Measurements from ENCODE around the gene SSBP3.
A peak's percentile ranks its signal among the peaks of the same experiment; 100 is the strongest.
"Not testable (repeated sequence)": the region's sequence is repeated elsewhere in the genome, so short reads cannot be mapped to it uniquely, and the experiment has no call there.

The SSBP3 gene

DNA sequence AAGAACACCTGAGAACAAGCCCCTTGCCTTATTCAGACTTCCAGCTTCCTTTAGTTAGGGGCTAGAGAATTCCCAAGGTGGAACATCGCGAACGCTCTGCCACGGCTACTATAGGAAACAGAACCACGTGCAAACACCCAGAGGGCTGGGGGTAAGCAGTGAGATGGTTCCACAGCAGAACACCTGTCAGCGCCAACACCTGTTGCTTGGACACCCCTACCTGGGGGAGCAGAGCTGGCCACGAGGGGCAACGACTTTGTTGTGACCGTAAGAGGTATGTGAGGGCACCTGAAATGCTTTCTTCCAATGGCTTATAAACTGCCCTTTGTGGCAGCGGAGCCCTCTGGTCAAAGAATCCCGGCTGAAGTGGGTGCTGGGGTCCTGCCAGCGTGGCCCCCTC, 155.5 kb downstream of the SSBP3 start:
- intact Hi-C loops (cut with DNase I) = no loop called here

GRCh38 chr1:54249819-54250435, 156.3 kb downstream of the SSBP3 start:
- no peak for DNase-seq
- intact Hi-C loops (cut with DNase I) = no loop called here

More for the DNA sequence above, 155.5 kb downstream of the SSBP3 start:
- DNase-seq = no peak

DNA sequence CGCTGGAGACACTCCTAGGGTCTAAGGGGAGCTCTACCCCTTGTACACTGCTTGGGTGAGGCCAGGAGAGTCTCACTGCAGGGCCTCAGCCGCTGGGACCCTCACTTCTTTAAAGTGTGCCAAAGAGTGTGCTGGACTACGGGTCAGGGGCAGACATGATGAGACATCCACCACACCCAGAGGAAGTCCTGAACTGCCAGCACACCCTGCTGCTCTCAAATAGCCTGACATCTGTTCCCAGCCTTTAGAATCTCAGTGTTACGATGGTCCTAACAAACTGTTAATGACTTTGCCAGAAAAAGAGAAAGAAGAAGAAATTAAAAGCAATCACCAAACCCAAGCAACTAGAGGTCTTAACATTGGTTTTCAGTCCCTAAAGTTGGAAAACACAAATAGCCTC, 157.2 kb downstream of the SSBP3 start:
- intact Hi-C loops (cut with DNase I) = no loop called here
- DNase-seq = no peak

DNA sequence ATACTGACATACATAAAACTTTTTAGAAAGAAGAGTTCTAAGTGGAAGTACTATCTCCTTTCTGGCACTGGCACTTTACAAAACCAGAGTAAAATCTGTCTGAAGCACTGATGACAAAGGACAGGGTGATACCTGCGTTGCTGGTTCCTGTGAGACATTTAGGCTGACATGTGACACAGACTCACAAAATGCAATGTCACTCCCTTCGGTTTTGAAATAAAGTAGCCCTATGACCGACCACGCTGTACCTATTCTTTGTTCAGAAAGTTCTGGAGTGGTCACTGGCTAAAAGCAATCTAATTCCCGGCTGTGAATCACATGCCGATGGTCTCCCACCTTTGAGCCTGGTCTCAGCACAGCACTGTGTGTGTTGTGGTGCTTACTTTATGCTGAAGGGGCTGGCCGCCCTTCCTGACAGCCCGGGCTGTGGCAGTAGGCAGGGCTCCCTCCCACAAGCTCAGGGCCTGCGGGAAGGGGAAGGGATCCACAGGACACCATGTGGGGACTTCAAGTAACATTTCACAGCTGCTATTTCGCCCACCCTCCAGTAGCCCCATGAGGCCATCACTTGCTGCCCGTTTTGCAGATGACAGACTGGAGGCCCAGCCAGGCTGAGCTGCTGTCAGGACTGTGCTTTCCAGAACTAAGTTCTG, 158.2 kb downstream of the SSBP3 start:
- intact Hi-C loops (cut with DNase I) = no loop called here

DNA sequence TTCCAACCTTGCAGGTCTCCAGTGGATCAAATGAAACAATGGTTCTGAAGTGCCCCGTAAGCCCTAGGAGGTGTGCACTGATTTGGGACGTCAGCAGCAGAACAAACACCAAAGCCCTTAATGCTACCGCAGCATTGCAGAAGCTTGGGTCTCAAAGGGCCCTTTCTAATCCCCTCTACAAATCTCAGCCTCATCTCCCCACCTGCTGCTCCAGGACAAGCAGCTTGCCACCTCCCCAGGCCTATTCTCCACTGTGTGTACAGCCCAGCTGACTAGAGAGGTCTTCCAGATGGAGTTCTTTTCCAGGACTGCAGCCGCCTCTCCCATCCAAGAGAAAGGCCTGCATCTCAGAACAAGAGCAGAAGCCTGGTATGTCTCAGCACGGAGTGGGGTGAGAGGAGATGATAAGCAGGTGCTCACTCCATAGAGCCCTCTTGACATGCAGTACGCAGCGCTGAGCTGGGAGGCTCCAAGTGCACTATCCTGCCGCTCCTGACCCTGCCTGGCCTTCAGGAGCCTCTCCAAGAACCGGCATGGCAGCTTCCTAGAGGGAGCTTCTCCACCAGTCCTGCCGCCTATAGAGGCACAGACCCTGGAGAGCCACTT, 160.0 kb downstream of the SSBP3 start:
- DNase-seq = no peak
- intact Hi-C loops (cut with DNase I) = no loop called here

More for the DNA sequence above, 158.2 kb downstream of the SSBP3 start:
- no peak for DNase-seq

DNA sequence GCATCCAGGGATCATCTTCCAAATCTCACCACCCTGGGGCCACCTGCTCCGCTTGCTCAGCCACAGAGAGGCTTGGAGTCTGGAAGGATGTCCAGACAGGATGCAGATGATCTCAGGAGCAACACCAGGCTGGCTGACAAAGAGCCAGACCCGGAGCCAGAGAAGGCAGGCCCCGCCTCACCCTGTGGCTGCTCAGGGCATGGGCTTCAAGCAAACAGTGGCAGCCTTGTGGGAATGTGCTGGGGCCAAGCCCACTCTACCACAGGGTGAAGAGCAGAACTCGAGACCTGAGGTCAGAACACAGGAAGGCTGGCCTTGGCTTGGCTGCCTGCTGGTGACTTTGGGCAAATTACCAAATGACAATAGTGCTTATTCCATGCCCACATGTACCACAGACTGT, 160.7 kb downstream of the SSBP3 start:
- intact Hi-C loops (cut with DNase I) = no loop called here

DNA sequence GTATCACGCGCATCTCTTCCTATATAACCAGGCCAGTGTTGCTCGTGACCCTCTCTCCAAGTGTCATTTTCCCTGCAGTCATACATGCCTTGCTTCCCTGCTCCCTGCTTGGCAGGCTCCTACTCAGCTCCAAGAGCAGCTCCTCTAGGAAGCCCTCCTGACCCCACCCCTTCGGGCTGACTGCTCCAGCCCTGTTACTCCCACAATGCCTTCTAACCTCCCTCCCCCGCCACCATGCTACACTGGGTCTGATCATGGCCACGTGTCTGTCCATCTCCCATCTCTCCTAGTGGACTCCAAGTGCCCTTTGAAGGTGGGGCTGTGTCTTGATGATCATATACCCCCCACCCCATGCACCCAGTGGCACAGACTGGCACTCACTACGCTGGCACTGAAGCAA, 161.5 kb downstream of the SSBP3 start:
- no peak for DNase-seq
- intact Hi-C loops (cut with DNase I) = no loop called here

More for the DNA sequence above, 160.7 kb downstream of the SSBP3 start:
- DNase-seq = no peak

DNA sequence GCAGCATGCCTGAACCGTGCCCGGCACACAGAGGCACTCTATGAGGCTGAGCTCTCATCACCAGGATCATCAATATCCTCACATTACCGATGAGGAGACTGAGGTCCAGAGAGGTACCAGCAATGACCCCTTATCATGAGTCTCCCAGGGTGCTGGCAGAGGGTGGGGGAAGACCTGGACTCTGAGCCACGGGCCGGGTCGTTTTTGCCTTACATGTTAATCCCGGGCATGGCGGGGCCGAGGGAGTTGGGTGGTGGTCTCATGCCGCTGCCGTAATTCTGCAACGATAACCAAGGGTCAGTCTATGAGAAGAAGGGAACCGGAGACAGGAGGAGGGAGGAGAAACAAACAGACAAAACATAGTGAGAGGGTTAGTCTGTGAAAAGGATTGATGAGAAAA, 163.2 kb downstream of the SSBP3 start:
- intact Hi-C loops (cut with DNase I) = no loop called here
- DNase-seq = no peak

GRCh38 chr1:54241364-54241763, 164.8 kb downstream of the SSBP3 start:
- DNase-seq = no peak
- intact Hi-C loops (cut with DNase I) = no loop called here

DNA sequence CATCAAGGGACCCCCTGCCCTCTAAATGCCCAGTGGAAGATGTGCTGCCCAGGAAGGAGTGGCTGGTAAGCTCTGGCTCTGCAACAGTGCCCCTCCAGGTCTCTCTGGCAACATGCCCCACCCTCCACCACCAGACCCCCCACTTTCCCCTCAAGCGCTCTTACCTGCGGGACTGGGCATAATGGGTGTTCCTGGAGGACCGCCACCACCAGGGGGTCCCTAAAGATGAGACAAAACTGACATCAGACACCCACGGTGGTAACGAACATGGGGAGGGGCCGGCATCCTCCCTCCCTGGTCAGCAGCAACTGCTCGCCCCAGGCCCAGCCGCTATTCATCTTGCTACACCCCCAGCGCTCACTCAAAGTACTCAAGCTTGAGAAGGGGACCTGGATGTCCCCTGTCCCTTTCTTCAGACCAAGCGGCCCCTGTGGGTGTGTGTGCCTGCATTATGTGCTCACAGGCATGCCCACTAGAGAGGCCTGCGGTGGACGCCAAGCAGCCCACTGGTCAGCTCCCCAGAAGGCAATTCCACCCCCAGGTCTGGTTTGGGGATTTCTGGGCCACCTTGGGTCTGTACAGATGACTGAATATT, 165.4 kb downstream of the SSBP3 start:
- DNase-seq = no peak
- intact Hi-C loops (cut with DNase I) = no loop called here

GRCh38 chr1:54239631-54240031, 166.6 kb downstream of the SSBP3 start:
- peak in 38 of 42 donors; percentile 16 to 78 (median 54) for DNase-seq
- intact Hi-C loops (cut with DNase I) = no loop called here

DNA sequence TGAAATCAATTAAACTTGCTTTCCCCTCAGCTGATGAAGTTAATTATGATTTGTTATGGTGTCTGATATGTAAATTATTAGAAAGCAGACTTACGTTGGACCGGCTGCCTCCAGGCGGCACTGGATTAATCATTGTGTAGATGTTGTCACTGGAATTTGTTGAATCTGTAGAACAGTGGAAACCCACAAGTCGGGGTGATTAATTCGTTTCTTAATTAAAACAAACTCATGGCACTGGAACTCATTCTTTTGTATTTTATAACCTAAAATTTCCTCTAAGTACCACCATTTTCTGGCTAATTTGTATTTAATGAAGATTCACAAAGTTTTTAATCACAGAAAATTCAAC, 167.2 kb downstream of the SSBP3 start:
- intact Hi-C loops (cut with DNase I) = no loop called here
- no peak for DNase-seq

GRCh38 chr1:54238353-54239034, 167.7 kb downstream of the SSBP3 start:
- DNase-seq = no peak
- intact Hi-C loops (cut with DNase I) = no loop called here

DNA sequence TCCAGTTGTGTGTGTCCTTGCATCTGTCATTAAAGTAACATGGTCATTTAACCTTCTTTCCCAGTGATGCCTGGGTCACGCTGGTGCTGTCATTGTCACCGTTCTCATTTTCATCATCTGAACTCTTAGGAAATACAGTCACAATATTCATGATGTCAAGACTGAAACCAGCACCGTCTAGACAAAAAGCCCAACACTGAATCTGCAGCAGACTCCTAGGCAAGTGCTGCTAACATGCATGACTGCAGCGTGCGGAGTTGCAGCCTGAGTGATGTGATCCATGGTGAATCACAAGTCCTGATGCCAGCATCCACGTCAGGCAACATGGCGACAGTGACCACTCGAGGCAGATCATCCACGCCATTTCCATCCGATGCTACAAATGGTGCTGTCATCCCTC, 168.6 kb downstream of the SSBP3 start:
- DNase-seq = no peak

DNA sequence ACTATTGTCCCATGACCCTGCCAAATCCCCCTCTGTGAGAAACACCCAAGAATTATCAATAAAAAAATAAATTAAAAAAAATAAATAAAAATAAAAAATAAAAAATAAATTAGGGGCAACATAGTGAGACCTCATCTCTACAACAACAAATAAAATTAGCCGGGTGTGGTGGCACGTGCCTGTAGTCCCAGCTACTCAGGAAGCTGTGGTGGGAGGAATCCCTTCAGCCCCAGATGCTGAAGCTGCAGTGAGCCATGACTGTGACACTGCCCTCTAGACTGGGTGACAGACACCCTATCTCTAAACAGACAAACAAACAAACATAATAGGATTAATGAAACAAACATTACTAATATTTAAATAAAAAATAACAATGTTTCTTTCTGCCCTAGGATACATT, 171.9 kb downstream of the SSBP3 start:
- intact Hi-C loops (cut with DNase I) = no loop called here
- DNase-seq = no peak

More for the DNA sequence above, 168.6 kb downstream of the SSBP3 start:
- intact Hi-C loops (cut with DNase I) = no loop called here

DNA sequence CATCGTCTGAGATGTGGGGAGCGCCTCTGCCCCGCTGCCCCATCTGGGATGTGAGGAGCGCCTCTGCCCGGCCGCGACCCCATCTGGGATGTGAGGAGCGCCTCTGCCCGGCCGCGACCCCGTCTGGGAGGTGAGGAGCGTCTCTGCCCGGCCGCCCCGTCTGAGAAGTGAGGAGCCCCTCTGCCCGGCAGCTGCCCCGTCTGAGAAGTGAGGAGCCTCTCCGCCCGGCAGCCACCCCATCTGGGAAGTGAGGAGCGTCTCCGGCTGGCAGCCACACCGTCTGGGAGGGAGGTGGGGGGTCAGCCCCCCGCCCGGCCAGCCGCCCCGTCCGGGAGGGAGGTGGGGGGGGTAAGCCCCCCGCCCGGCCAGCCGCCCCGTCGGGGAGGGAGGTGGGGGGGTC, 173.0 kb downstream of the SSBP3 start:
- DNase-seq; intact Hi-C loops (cut with DNase I): not testable (repeated sequence)

- intact Hi-C loops (cut with DNase I) = no loop called here
- DNase-seq = peak in 1 of 42 donors; percentile 43
Measured at GRCh38 chr1:54230507-54231339, 175.5 kb downstream of the SSBP3 start.

DNA sequence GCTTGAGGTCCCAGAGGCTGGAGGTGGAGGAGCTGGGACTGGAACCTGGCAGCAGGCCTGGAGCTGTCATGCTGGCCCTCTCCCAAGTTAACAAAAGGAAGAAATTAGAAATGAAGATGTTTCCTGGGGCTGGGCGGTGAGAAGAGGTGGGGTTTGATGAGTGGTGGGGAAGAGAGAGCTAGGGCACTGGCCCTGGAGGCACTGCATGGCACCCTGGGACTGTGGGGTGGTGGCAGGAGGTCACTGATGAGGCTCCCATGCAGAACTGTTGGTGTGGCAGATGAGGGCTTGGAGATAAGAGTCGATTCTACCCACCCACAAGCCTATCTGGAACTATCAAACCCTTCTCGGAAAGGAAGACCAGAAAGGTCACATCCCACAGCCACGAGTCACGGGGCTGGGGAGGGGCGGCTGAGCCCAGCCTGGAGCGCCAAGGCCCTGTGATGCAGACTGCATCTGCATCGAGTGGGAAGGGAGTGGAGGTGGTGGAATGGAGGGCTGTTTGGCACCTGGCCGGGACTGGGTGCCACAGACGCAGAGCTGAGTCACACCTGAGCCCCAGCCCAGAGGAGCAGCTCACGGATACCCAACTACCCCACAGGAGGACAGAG, 176.8 kb downstream of the SSBP3 start:
- intact Hi-C loops (cut with DNase I) = no loop called here
- DNase-seq = peak in 10 of 42 donors; percentile 19 to 62 (median 38)
